Measurements from ENCODE around the gene NFS1.

- no peak for TF ChIP-seq CTCF (IDR thresholded peaks at IDR 0.05; ENCODE audit: poor library complexity)
- TF ChIP-seq EZH2 (IDR thresholded peaks at IDR 0.05; ENCODE audit: borderline replicate concordance), result no peak
Measured at GRCh38 chr20:35637276-35637675, 61.9 kb downstream of the NFS1 start.
